ENCODE measurements around the gene ZFHX2. TPM values are rescaled to one million over a fixed set of nuclear protein-coding genes. Genes with fewer than 3 reads are reported as not detected.

Gene ZFHX2
- total and polyA plus RNA-seq, 2 of the 13 experiments (the other 11 are each of a cell fraction or from before 2014, with no cell fraction given): 0.17 to 0.44 TPM

DNA sequence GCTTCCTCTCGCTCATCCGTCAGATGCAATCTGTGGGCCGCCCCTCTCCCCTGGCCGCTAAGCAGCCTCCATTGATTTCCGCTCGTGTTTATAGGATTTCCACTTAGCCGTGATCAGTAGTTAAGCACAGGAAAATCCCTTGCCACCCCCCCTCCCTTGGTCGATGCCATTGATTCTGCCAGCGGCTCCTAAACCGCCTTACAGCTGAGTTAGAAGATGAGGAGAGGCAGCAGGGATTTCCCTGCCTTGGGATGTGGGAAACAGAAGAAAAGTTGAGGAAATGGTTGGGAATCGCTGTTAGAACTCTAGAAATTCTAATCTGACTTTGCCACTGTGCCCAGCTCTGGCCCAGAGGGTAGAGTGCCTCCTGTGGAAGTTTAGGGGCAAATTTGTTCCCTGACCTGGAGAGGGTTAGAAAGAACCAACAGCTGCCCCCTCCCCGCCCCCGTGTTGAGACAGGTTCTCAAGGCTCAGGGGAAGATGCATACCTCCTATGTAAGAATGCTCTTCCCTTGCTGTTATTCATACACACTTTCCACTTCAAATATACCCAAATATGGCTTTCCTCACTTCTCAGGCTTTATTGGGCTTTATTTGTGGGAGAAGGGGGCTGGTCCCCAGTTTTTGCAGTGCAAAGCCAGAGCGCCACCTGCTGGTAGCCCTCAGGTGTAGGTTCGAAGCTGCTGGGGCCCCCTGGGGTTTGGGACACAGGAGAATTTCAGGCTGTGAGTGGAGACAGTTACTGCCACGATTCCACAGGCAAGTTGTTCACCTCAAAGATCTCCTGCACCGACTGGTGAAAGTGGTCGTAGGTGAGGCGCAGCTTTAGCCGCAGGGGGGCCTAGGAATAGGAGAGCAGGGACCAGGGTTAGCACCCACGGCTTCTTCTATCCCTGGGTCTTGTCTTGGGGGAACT lies 7.7 kb upstream of the ZFHX2 start:
- ChIA-PET POLR2A (interaction anchor here (0.7 to 7.6 kb wide), 17 partner anchors 8 to 273 kb away, joined by 3 to 113 read pairs (median 5); partner anchors contain the start of genes AP1G2, BCL2L2, HOMEZ and PABPN1), CTCF (ENCODE audit: low intra/inter-chr PET ratio, low total read pairs) (interaction anchor here (0.6 to 10.9 kb wide), 6 partner anchors 20 to 566 kb away, joined by 3 to 275 read pairs (median 6); partner anchors contain the start of gene NGDN)
- no peak for ATAC-seq
- BruUV-seq (replicated peaks): no TSS peak
- in situ Hi-C loops (cut with HindIII; ENCODE audit: extremely low pct_ligation_motif_present, low pct_unique_long_range_greater_than_20kb) (loop anchor here (5.0 kb wide), 2 partner anchors 77 to 237 kb away; partner anchors contain the start of gene PABPN1), intact Hi-C loops (cut with micrococcal nuclease; ENCODE audit: unreplicated experiment) (loop anchor here (5.0 kb wide), 1 partner anchor 292 kb away; no protein-coding TSS in a partner anchor)
- Histone ChIP-seq H3K9me3 (ENCODE audit: low read length) (no peaks in the 10 kb centered on the region), H3K4me2 (ENCODE audit: low read depth, low read length) (no peak overlapping the region), H3K4me1 (ENCODE audit: insufficient read depth, low read length) (peaks cover 47% of the 10 kb centered on the region), H4K20me1 (ENCODE audit: insufficient read depth, low read length) (peaks cover 13% of the 10 kb centered on the region; the same call in 1 of the 2 replicates), H3K27ac (ENCODE audit: extremely low read length, insufficient read depth, low read length) (peak overlapping the region; percentile 2), H3K79me2 (ENCODE audit: insufficient read depth, low read length) (peaks cover 9% of the 10 kb centered on the region), H3K9ac (ENCODE audit: insufficient read depth, low read depth, low read length) (no peak overlapping the region), H3K36me3 (replicated peaks in 1 of 2; ENCODE audit: control insufficient read depth in 1 of 2, insufficient read depth in 2 of 2, low read length in 2 of 2) (peaks cover 38 to 52% of the 10 kb centered on the region in 2 experiments), H3K4me3 (replicated peaks in 1 of 3; ENCODE audit: insufficient read depth in 1 of 3, low read depth in 2 of 3, low read length in 3 of 3) (no peak overlapping the region), H2AFZ (ENCODE audit: low read length) (no peak overlapping the region), H3K27me3 (ENCODE audit: control insufficient read depth in 1 of 2, insufficient read depth in 2 of 2, low read length in 2 of 2) (no peaks in the 10 kb centered on the region; a peak in 1 of 5 replicates)
- peak; percentile 72 for DNase-seq (ENCODE audit: low spot score)
- 82% methylated on average over 21 of the region's 21 CpGs for WGBS (ENCODE audit: low lambda C conversion rate)
- FAIRE-seq: peak; percentile 21
- TF ChIP-seq DNMT3B (CRISPR knock-in tag; conservative IDR thresholded peaks at IDR 0.05) (no peak), TRIM24 (CRISPR knock-in tag; IDR thresholded peaks at IDR 0.05) (no peak), ZBTB7B (CRISPR knock-in tag; IDR thresholded peaks at IDR 0.05) (peak; percentile 24; the same call in 1 of the 2 replicates), WIZ (CRISPR knock-in tag; IDR thresholded peaks at IDR 0.05) (no peak), ARHGAP35 (CRISPR knock-in tag; IDR thresholded peaks at IDR 0.05; ENCODE audit: borderline replicate concordance) (0 out of 2 replicates have a peak, but pooled peaks have one; percentile 36), GABPA (IDR thresholded peaks at IDR 0.05; ENCODE audit: low read depth, low read length) (no peak), GABPA (CRISPR knock-in tag; IDR thresholded peaks at IDR 0.05; ENCODE audit: low read depth) (no peak), HDAC6 (IDR thresholded peaks at IDR 0.05; ENCODE audit: low read depth, low read length) (no peak), ZNF572 (CRISPR knock-in tag; IDR thresholded peaks at IDR 0.05) (peak; percentile 11; the same call in 1 of the 2 replicates), LCORL (IDR thresholded peaks at IDR 0.05) (no peak), LCORL (CRISPR knock-in tag; IDR thresholded peaks at IDR 0.05) (peak; percentile 47; the same call in 1 of the 2 replicates), ZNF891 (CRISPR knock-in tag; IDR thresholded peaks at IDR 0.05) (no peak), ZNF441 (CRISPR knock-in tag; IDR thresholded peaks at IDR 0.05; ENCODE audit: borderline replicate concordance) (no peak)
- TF ChIP-seq, protein P1, sequence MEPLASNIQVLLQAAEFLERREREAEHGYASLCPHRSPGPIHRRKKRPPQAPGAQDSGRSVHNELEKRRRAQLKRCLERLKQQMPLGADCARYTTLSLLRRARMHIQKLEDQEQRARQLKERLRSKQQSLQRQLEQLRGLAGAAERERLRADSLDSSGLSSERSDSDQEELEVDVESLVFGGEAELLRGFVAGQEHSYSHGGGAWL (CRISPR knock-in tag; IDR thresholded peaks at IDR 0.05): peak; percentile 68; the same call in 1 of the 2 replicates
- TF ChIP-seq, protein P2, sequence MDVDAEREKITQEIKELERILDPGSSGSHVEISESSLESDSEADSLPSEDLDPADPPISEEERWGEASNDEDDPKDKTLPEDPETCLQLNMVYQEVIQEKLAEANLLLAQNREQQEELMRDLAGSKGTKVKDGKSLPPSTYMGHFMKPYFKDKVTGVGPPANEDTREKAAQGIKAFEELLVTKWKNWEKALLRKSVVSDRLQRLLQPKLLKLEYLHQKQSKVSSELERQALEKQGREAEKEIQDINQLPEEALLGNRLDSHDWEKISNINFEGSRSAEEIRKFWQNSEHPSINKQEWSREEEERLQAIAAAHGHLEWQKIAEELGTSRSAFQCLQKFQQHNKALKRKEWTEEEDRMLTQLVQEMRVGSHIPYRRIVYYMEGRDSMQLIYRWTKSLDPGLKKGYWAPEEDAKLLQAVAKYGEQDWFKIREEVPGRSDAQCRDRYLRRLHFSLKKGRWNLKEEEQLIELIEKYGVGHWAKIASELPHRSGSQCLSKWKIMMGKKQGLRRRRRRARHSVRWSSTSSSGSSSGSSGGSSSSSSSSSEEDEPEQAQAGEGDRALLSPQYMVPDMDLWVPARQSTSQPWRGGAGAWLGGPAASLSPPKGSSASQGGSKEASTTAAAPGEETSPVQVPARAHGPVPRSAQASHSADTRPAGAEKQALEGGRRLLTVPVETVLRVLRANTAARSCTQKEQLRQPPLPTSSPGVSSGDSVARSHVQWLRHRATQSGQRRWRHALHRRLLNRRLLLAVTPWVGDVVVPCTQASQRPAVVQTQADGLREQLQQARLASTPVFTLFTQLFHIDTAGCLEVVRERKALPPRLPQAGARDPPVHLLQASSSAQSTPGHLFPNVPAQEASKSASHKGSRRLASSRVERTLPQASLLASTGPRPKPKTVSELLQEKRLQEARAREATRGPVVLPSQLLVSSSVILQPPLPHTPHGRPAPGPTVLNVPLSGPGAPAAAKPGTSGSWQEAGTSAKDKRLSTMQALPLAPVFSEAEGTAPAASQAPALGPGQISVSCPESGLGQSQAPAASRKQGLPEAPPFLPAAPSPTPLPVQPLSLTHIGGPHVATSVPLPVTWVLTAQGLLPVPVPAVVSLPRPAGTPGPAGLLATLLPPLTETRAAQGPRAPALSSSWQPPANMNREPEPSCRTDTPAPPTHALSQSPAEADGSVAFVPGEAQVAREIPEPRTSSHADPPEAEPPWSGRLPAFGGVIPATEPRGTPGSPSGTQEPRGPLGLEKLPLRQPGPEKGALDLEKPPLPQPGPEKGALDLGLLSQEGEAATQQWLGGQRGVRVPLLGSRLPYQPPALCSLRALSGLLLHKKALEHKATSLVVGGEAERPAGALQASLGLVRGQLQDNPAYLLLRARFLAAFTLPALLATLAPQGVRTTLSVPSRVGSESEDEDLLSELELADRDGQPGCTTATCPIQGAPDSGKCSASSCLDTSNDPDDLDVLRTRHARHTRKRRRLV (CRISPR knock-in tag; IDR thresholded peaks at IDR 0.05): peak; percentile 69; the same call in 1 of the 2 replicates

Data from HepG2 (cell line).